Lung (tissue), 12 donors: ENCODE results near the gene CCDC148. TPM values are rescaled to one million over a fixed set of nuclear protein-coding genes. Genes with fewer than 3 reads are reported as not detected.

Experiments
- ATAC-seq: fragments of 200-7000 bp; cut with Tn5 transposase; one replicate; pipeline ENCODE4 v1.9.1; 2020; ENCODE audit warnings: moderate number of reproducible peaks; ENCODE audit not compliant: insufficient read depth, low FRiP score
- DNase-seq, 3 donors: peaks; one replicate each; pipeline ENCODE4 v3.0.0-alpha.2; 2013 to 2017
- H3K27ac ChIP-seq, 2 donors: one replicate each; pipeline ENCODE4 v1.5.1; 2013; ENCODE audit warnings: mild to moderate bottlenecking in 2 of 2, moderate library complexity in 2 of 2, control low read depth in 1 of 2, inconsistent platforms in 1 of 2, low read depth in 1 of 2, low read length in 1 of 2
- H3K27me3 ChIP-seq, 3 donors: one replicate each; pipeline ENCODE4 v1.5.1; 2013; ENCODE audit warnings: low read length in 2 of 3; ENCODE audit not compliant: control insufficient read depth in 3 of 3, insufficient read depth in 3 of 3
- H3K36me3 ChIP-seq, 4 donors: one replicate each; pipeline ENCODE4 v1.5.1; 2013; ENCODE audit warnings: low read length in 4 of 4, mild to moderate bottlenecking in 1 of 4, moderate library complexity in 1 of 4; ENCODE audit not compliant: control insufficient read depth in 4 of 4, insufficient read depth in 4 of 4
- H3K4me1 ChIP-seq, 5 donors: one replicate each; pipeline ENCODE4 v1.5.1; 2013; ENCODE audit warnings: low read length in 5 of 5, mild to moderate bottlenecking in 2 of 5, moderate library complexity in 1 of 5; ENCODE audit not compliant: control insufficient read depth in 5 of 5, insufficient read depth in 5 of 5
- H3K4me3 ChIP-seq: one replicate; pipeline ENCODE4 v1.5.1; 2013; ENCODE audit warnings: mild to moderate bottlenecking, control low read depth, moderate library complexity
- H3K9ac ChIP-seq, 2 donors: one replicate each; pipeline ENCODE4 v1.5.1; 2013; ENCODE audit warnings: low read length in 2 of 2, control low read depth in 1 of 2; ENCODE audit not compliant: insufficient read depth in 1 of 2
- H3K9me3 ChIP-seq, 4 donors: one replicate each; pipeline ENCODE4 v1.5.1; 2013; ENCODE audit warnings: low read length in 3 of 4, mild to moderate bottlenecking in 1 of 4, moderate library complexity in 1 of 4; ENCODE audit not compliant: control insufficient read depth in 4 of 4, insufficient read depth in 3 of 4
- WGBS, 2 donors: extraction: QIAGEN DNeasy Blood & Tissue Kit; methylation state at CpG; one replicate each; pipeline ENCODE4 v1.1.7; 2013; 5-methylcytosine and 5-hydroxymethylcytosine counted together
- polyA plus RNA-seq, 2 donors: library from polyadenylated mRNA; stranded (reverse); fragments of 200-250 nt; gene quantifications; one replicate each; pipeline ENCODE4 v1.2.1, GENCODE V29; 2013
- total RNA-seq, 2 donors: library from RNA; depleted of rRNA in 1 of 2; stranded (reverse); fragments of >200 nt in 1 of 2; gene quantifications; one replicate each; pipeline ENCODE4 v1.2.1, GENCODE V29; 2014 to 2021
- TF ChIP-seq, protein P1 (sequence below): IDR thresholded peaks from 2 replicates; pipeline ENCODE4 v1.5.1; 2012; ENCODE audit warnings: mild to moderate bottlenecking; ENCODE audit errors: control extremely low read depth, extremely low read depth
- donor health status: control.
- donor health status: control.
- donor health status: Bipolar disorder and iron deficiency.
- donor health status: healthy.
- donor health status: DM: yes; HTN: yes; CAD: no.

Gene CCDC148
- total and polyA plus RNA-seq, 4 donors: 0.61 to 8.6 (median 2.5) TPM

DNA sequence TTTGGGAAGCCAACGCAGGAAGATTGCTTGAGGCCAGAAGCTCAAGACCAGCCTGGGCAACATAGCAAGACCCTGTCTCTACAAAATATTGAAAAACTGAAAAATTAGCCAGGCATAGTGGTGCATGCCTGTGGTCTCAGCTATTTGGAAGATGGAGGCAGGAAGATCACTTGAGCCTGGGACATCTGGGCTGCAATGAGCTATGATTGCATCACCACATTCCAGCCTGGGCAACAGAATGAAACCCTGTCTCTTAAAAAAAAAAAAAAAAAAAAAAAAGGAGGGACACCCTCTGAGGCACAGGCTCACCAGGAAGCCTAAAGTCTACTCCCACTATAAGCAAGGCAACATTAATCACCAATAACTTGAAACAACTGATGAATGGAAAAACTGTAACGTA lies 151.1 kb downstream of the CCDC148 start:
- Histone ChIP-seq H3K4me1 (no peaks in the 10 kb centered on the region), H3K9ac (no peak overlapping the region), H3K9me3 (peaks cover 0 to 1% (median 0%) of the 10 kb centered on the region in 4 donors), H3K27ac (no peak overlapping the region), H3K36me3 (no peaks in the 10 kb centered on the region), H3K27me3 (no peaks in the 10 kb centered on the region), H3K4me3 (no peak overlapping the region)
- no peak for DNase-seq
- 71 to 91% methylated on average over 2 of the region's 2 CpGs for WGBS, 2 donors
- TF ChIP-seq, protein P1, sequence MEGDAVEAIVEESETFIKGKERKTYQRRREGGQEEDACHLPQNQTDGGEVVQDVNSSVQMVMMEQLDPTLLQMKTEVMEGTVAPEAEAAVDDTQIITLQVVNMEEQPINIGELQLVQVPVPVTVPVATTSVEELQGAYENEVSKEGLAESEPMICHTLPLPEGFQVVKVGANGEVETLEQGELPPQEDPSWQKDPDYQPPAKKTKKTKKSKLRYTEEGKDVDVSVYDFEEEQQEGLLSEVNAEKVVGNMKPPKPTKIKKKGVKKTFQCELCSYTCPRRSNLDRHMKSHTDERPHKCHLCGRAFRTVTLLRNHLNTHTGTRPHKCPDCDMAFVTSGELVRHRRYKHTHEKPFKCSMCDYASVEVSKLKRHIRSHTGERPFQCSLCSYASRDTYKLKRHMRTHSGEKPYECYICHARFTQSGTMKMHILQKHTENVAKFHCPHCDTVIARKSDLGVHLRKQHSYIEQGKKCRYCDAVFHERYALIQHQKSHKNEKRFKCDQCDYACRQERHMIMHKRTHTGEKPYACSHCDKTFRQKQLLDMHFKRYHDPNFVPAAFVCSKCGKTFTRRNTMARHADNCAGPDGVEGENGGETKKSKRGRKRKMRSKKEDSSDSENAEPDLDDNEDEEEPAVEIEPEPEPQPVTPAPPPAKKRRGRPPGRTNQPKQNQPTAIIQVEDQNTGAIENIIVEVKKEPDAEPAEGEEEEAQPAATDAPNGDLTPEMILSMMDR: no peak
- no peak for ATAC-seq

DNA sequence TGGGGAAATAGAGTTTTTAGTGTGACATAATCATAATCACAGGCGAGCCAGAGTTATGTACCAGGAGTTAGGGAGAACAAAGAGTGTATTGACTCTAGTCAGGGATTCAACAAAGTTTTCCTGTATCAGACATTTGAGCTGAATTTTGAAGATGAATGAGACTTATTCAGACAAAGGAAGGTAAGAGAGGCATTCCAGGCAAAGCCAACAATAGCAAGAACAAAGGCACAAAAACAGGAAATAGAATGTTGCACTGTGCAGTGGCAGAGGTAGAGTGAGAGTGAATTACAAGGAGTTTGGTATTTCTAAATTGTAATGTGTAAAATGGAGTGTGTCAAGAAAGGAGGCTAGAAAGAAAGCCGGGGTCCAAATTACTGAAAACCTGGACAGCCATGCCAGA lies 156.2 kb downstream of the CCDC148 start:
- Histone ChIP-seq H3K36me3 (no peaks in the 10 kb centered on the region), H3K27me3 (no peaks in the 10 kb centered on the region), H3K9me3 (peaks cover 0 to 4% (median under 1%) of the 10 kb centered on the region in 4 donors), H3K9ac (no peak overlapping the region), H3K4me3 (no peak overlapping the region), H3K4me1 (no peaks in the 10 kb centered on the region), H3K27ac (no peak overlapping the region)
- ATAC-seq (no peak), DNase-seq (no peak)
- TF ChIP-seq, protein P1: no peak
- 65 to 75% methylated on average over 2 of the region's 2 CpGs for WGBS, 2 donors

DNA sequence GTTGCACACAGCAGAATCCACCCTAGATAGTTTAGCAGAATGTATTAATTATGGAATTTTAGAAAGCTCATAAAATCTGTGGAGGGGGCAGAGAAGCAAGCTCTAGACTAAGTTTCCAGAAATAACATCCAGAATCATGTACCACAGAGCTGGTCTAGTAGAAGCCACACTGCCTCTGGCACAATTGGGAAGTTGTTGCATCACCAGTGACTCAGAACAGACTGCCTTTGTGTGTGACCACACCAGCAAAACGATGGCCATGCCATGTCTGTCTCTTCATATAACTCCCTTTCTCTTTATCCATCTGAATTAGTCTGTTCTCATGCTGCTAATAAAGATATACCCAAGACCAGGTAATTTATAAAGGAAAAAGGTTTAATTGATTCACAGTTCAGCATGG lies 158.9 kb downstream of the CCDC148 start:
- Histone ChIP-seq H3K9me3 (peaks cover 0 to 4% (median 0%) of the 10 kb centered on the region in 4 donors), H3K27me3 (no peaks in the 10 kb centered on the region), H3K9ac (no peak overlapping the region), H3K4me3 (no peak overlapping the region), H3K36me3 (no peaks in the 10 kb centered on the region), H3K27ac (no peak overlapping the region), H3K4me1 (peaks cover 0 to 6% (median 0%) of the 10 kb centered on the region in 5 donors)
- DNase-seq (no peak), ATAC-seq (no peak)
- 31 to 66% methylated on average over 1 of the region's 1 CpG for WGBS, 2 donors
- TF ChIP-seq, protein P1: no peak

DNA sequence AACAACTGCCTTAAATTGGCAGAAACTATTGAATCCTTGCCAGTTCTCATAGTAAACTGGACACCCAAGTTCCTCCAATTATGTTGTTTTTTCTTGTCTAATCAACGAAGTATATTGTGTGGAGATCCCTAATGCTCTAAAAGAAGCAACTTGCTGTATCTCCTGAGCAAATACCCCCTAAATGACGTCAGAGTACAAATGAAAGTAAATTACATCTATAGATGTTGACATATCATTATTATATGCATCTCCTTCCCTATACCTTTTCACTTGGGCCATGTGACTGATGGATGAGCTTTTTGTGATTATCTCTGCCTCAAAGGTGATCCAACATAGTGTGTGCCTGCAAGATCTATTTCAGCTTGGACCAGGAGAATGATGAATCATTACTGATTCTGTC lies 159.4 kb downstream of the CCDC148 start:
- Histone ChIP-seq H3K27me3 (no peaks in the 10 kb centered on the region), H3K36me3 (no peaks in the 10 kb centered on the region), H3K27ac (no peak overlapping the region), H3K4me3 (no peak overlapping the region), H3K9me3 (peaks cover 0 to 4% (median 0%) of the 10 kb centered on the region in 4 donors), H3K4me1 (peaks cover 0 to 9% (median 0%) of the 10 kb centered on the region in 5 donors), H3K9ac (no peak overlapping the region)
- DNase-seq (no peak), ATAC-seq (no peak)
- TF ChIP-seq, protein P1: no peak
- 59 to 70% methylated on average over 2 of the region's 2 CpGs for WGBS, 2 donors
